ENCODE results near the gene OTUB2.

OTUB2 gene

DNA sequence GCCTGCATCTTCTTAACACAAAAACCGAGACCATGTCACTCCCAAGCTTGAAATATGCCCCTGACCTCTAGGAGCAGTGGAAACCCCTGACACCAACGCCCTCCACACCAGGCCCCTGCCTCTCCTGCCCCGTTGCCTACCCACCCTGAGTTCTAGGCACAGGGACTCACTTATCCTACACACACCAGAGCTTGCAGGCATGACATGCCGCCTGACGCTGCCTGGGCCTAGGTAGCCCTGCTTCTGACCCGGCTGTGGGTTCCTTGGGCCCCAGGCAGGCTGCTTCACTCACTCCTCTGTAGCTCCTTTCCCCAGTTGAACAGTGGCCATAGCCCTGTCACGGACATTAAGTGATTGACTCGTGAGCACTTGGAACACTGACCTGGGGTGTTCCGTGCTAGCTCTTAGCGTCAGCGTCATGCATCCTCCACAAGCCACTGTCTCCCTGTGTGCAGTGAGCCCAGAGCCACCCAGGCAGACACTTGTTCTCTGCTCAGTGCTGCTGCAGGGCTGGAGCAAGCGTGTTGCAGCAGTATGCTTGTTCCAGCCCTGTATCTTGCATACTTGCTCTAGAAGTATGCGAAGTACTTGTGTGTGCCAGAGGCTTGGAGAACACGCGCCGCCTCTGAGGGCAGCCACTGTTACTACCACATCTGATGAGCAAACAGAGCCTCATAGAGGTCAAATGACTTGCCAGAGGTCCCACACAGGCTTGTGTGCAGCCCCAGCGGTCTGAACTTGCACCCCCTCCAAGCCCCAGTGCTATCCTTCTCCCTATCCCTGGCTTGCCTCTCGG is 15.6 kb downstream of the OTUB2 start:
- DNase-seq (ENCODE audit: low spot score): no peak

DNA sequence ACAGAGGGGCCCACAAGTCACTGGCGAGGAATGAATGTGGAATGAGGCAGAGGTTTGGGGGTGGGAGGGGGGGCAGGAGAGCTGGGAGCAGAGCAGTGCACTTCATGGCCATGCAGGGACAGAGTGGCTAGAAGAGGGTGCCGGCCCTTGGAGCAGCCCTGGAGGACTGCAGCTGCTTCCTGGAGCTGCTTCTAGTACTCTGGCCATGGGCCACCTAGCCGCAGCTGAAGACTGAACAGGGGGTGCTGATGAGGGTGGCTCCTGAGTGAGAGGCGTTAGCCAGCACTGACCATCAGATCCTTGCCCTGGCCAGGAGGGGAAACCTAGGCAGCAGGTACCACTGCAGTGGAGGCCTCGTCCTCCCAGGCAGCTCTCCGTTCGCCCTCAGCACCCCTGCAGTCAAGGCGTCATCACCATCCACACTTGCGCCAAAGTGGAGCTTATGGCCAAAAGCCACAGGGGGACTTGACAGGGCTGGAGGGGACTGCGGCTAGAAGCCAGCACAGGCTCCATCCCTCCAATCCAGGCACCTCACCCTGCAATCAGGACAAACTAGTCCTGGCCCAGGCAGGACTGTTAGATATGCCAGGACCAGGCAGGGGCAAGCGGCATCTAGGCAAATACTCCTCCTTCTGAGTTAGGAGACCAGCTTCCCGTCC is 16.4 kb downstream of the OTUB2 start:
- no peak for DNase-seq (ENCODE audit: low spot score)

DNA sequence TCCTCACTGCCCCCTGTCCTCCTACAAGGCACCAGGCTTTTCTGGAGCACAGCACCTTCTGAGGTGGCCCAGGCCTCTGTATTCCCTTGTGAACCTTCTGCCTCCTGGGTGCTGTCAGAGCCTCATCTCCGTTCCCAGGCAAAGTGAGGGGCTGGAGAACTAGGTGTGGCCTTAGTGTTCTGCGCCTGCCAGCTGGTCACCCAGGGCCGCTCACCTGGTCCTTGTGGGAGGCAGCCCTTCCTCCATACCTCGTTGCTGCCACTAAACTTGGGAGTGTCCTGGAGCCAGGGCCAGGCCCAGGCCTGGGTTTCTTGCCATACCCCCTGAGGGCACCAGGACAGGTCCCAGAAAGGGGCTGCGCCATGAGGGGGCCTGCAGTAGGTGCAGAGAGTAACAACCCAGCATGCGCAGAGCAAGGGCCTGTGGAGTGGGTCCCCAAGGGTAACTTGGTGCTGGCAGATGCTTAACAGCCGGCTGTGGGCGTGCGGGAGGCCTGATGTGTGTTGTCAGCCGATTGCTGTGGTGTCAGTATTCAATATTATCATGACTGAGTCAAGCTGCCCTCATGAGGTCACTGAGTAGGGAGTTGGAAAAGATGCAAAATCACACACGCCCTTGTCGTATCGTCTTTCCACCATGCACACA is 17.1 kb downstream of the OTUB2 start:
- DNase-seq (ENCODE audit: low spot score): no peak

DNA sequence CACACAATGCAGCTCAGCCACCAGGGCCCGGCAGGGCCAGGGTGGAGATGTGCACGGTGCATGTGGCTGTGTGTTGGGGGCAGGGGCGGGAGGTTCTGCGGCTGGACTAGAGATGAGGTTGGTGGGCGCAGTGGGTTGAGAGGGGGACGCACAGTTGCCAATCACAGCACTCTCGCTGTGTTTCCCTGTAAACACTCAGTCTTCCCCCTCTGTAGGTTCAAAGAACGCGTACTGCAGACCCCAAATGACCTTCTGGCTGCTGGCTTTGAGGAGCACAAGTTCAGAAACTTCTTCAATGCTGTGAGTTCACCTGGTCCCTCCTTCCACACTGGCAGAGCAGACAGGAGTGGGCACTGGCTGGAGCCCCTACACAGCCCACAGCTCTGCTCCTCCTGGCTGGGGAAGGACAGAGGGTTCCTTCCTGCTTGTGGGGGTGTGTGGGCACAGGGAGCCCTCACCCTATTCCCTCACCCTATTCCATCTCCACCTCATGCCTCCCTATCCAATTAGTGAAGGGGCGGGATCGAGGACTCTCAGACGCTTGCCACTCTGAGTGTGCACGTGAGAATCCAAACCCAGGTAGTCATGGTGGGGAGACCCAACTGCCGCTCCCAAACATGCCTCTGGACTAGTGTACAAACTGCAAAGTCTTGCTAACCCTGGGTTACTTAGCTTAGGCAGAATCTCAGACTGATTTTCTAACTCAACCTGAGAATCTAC is 17.8 kb downstream of the OTUB2 start:
- no peak for DNase-seq (ENCODE audit: low spot score)

DNA sequence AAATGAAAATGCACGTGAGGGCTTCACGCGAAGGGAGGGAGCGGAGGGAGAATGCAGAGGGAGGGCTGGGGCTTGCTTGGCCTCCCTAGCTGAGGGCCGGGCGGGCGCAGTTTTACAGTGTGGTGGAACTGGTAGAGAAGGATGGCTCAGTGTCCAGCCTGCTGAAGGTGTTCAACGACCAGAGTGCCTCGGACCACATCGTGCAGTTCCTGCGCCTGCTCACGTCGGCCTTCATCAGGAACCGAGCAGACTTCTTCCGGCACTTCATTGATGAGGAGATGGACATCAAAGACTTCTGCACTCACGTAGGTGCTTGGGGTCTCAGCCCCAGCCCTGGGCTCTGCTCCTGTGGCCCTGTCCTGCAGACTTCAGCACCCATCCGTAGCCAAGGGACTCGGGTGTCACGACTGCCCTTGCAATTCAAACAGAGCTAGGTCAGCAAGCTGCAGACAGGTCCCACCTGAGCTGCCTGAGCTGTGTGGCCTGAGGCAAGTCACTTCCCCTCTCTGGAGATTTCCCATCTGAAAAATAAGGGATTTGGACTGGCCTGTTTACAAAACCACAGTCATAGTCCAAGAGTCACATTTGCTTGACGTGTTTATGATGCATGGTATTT is 18.4 kb downstream of the OTUB2 start:
- no peak for DNase-seq (ENCODE audit: low spot score)

DNA sequence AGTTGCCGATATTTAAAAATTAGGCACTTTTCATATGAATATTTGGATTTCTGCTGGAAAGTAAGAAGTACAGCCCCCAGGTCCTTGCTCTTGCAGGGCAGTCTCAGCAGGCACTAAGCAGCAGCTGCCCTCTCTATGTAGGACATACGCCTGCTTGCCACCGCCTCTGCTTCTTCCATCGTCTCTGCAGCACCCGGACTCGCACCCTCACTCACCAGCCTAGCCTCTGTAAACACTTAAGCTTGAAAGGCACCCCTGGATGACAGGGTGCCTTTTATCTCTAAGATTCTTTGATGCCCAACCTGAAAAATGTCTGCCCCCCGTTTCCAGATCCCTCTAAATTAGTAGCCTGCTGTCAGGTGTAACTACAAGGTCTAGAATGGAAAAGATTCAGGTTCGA is 19.0 kb downstream of the OTUB2 start:
- DNase-seq (ENCODE audit: low spot score): no peak

DNA sequence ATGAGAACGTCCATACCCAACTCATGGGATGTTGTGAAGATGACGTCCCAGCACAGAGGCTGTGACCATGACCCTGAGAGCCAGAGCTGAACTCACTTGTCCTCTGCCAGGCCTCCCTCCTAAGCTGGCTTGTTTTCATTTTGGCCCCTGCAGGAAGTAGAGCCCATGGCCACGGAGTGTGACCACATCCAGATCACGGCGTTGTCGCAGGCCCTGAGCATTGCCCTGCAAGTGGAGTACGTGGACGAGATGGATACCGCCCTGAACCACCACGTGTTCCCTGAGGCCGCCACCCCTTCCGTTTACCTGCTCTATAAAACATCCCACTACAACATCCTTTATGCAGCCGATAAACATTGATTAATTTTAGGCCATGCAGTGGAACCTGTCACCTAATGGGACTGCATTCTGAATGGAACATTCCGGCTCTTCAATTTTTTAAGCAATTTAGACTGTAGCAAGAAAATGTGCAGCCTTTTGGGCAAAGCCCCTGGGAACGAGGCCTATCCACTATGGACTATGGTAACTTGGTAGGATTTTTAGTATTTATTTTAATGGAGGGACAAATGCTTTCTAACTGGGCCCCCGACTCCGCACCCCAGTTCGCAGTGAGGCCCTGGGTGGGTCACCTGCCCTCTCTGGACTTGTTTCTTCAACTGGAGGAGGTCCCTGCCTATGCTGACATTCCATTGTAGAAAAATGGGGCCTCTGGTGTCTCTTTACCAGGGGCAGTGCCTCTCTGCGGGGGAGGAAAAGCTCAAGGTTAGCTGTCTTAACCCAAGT is 19.6 kb downstream of the OTUB2 start:
- DNase-seq (ENCODE audit: low spot score): no peak

DNA sequence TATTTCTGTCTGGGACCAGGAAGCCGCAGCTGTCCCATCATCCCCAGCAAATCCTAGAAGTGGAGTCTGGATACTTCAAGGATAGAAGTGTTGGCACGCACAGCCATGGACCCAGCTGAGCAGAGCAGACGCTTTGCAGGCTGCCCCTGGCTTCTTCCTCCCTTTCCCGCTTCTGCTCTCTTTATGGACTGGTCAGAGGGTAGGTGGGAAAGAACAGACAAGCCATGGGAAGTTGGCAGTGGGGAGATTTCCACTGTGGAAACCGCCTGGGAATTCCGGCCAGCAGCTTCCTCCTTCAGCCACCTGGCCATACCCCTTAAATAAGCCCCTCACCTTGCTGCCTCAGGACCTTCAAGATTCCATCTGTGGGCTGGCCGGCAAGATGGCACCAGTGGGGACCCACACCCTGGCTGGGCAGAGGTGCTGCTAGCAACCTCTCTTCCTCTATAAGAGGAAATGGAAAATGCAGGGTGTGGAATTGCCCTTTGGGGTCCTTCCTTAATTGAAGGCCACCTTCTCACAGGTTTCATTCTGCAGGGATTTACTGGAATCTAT is 20.6 kb downstream of the OTUB2 start:
- DNase-seq (ENCODE audit: low spot score): no peak

DNA sequence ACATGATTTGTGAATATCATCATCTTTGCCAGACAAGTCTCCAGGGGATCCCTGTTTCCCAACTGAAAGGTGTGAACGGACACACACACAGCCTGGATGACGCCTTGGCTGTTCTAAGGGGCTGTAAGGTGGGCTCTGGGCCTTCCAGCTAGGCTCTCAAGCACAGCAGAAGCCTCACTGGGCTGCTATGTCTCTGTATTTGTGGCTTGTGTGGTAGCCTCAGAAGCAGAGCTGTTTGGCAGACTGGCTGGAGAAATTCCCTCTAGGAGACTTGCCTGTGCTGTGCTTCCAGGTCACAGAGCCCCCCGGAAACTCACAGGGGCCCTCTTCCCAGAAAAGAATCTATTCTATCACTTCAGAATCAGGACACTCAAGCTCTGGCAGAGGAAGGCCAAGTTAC is 21.4 kb downstream of the OTUB2 start:
- no peak for DNase-seq (ENCODE audit: low spot score)

DNA sequence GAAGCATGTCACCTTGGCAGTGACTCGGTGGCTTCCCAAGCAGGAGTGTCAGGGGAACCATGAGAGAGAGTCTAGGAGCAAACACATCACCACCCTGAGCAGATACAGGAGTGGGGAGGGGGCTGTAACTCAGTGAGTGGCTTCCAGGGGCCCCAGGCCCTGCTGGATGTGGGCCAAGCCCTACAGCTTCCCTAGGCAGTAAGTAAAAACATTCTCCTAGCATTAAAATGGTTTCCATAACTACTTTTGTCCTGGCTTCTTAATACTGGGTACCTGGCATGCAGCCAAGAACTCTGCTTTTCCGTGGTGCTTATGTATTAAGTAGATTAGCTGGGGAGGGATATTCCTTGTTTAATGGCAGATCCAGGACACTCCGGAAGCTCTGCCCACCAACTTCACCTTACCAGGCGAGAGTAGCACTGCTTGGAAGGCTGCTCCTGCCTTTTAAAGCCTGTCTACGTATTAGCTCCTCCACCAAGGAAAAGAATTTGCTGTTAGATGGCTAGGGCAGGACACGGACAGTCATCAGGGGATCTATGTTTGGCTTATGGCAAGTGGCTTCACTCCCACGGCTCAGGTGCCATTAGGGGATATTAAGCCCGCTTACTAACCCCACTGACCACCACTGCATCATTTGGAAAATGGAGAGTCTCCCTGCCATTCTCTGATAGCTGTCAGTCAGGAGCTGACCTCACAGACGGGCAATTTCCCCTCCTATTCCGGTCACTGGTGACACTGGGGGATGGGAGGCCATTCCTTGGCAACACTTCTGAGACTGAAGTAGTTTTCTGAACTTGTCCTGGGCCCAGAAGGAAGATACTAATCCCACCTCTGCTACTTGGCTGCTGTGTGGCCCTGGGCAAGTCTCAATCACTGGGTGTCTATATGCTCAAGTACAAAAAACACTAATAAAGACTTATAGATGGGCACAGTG is 22.8 kb downstream of the OTUB2 start:
- DNase-seq (ENCODE audit: low spot score): no peak

DNA sequence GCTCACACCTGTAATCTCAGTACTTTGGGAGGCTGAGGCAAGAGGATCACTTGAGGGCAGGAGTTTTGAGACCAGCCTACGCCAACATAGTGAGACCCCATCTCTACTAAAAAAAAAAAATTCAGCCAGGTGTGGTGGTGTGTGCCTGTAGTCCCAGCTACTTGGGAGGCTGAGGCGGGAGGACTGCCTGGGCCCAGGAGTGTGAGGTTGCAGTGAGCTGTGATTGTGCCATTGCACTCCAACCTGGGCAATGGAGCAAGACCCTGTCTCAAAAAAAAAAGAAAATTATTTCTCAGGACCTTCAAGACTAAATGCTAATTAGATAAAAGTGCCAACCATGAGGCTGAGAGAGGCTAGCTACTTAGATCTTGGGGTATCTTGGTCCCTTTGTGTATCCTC is 23.5 kb downstream of the OTUB2 start:
- no peak for DNase-seq (ENCODE audit: low spot score)

DNA sequence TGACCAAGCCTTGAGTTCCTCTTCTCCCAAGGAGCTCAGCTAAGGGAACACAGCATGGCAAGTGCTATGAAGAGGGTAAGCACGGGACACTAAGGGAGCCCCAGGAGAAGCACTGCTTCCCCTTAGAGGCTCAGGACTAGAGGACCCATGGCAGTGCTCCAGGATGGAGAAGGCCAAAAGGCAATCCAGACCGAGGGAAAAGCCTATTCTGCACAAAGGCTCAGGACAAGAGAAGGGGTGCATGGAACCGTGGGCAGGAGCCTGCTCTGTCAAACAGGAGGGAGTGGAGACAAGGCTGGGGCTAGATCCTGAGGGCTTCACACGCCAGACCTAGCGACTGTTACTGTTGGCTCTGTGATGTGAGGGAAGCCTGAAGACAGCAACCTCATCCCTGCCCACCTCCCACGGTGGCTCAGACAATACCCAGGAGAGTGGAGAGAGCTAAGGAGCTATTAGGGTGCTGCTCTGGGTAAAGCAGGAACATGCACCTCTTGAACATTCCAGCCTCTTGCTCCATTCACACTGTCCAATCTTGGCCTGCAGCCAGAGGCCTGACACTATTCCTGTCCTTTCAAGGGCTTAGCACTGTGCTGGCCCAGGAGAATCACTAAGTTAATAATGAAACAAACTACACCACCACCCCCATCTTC is 24.2 kb downstream of the OTUB2 start:
- no peak for DNase-seq (ENCODE audit: low spot score)

DNA sequence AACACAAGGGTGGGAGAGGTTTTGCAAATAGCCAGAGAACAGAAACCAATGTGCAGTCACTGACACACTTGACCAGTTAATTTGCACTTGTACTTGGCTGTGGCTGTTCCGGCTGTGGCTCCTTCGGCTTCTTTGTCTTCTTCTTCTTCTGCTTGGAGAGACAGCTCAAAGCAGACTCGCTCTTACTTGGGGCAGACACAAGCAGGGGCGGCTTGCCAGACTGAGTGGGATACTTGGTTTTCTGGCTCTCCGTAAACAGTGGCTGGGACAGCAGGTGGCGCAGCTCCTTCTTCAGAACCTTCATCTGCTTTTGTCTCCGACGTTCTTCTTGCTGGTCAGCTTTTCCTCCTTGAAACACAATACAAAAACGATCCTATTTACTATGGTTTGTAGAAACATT is 25.0 kb downstream of the OTUB2 start:
- no peak for DNase-seq (ENCODE audit: low spot score)

DNA sequence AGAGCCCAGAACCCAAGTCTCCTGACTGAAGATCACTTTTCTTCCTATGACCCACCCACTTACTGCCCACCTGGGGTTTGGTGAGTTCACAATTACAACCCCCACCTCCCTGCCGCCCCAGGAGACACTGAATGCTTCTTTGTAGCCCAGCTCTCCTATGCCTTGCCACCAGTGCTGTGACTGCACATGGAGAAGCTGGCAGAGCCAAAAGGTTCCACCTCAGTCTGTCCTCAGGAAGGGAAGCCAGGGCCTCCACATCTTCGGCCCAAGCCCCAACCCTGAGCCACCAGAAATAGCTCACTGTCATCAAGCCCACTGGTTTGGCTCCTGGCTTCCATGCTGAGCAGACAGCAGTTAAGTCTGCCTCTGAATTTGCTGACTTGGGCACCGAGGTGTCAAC is 25.6 kb downstream of the OTUB2 start:
- DNase-seq (ENCODE audit: low spot score): no peak

DNA sequence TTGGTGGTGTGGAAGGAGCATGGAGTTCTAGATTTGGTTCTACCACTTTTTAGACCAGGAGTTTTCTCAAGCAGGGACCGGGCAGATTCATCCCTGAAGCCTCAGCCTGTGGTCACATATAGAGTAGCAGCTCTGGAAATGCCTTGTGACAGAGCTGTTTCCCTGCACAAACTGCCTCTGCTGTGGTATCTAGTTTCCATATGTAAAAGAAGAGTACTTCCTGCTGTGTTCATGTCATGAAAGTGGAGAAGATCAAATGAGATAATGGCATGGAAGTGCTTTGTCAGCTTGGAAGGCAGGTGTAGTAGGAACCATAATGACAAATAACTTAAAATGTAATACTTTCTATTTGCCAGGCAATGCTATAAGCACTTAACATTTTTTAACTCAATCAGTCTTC is 26.1 kb downstream of the OTUB2 start:
- DNase-seq (ENCODE audit: low spot score): no peak

DNA sequence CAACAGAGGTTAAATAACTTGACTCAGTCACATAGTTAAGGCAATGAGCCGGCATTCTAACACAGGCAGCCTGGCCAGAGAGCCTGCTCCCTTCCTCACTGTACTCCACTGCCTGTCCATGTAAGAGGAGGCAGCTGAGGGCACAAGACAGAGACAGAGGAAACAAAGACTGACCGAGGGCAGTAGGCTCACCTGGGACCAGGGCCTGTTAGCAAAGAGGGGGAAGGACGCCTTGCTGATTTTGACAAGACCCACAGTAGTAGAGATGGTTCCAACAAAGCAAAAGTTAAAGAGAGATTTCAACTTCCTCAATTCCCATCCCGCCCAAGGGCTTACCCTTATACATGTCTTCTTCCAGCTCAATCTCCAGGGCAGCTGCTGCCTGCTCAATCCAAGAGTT is 26.5 kb downstream of the OTUB2 start:
- DNase-seq (ENCODE audit: low spot score): no peak

DNA sequence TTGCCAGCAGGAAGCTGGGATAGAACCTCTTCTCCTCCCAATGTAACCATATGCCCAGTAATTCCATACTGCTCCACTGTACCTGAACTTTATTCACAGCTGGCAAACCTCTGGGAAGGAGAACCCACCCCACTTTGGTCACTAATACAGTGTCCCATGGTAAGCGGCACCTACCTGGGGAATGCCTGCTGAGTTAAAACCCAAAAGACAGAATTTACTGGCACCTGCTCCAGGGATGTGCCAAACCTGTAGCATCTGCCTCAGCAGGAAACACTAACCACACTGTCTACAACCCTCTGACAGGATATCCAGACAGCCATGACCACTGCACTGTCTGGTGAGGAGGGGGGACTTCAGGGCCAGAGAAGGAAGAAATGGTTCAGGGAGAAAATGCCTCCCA is 28.3 kb downstream of the OTUB2 start:
- DNase-seq (ENCODE audit: low spot score): no peak

DNA sequence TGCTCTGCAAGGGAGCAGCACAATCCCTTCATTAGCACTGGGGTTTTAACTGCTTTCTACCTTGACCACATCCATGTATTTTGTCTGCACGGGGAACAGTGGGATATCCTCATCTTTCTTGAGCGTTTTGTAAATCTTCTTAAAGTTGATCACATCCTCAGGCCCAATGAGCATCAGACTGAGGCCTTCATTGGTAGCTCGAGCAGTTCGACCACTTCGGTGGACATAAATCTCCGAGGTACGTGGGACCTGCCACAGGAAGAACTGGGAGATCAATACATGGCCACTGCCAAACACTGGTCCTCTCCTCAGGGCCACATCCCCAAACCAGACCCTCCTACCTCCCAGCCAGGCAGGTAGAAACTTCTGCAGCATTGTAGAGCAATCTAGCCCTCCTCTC is 28.8 kb downstream of the OTUB2 start:
- no peak for DNase-seq (ENCODE audit: low spot score)

DNA sequence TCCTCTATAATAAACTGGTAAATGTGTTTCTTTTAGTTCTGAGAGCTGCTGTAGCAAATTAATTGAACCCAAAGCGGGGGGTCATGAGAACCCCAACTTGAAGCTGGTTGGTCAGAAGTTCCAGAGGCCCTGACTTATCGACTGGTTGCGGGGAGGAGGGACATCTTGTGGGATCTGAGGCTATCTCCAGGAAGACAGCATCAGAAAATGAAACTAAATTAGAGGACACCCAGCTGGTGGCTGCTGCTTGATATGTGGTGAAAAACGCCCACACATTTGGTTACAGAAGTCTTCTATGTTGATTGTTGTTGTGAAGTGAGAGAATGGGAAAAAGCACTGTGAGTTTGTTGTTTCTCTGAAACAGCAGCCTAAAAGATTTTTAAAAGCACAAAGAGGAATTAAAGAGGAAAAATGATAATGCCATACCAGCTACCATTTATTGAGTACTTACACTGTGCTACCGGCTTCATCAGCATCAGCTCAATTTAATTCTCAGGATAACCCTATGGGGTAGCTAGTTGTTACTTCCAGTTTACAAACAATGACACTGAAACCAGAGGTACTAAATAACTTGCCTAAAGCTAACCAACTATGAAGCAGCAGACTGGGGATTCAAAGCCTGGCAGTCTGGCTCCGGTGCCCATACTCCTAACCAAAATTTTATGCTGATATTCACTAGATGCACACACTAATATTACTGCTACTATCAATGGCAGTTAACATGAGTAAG is 30.6 kb downstream of the OTUB2 start:
- no peak for DNase-seq (ENCODE audit: low spot score)

Data from NAMALWA (cell line).